Vagina (tissue), 2 donors: ENCODE measurements around the gene GADL1. TPM values are rescaled to one million over a fixed set of nuclear protein-coding genes. Genes with fewer than 3 reads are reported as not detected.

Experiments used
- DNase-seq, 2 donors: peaks; one replicate each; pipeline ENCODE4 v3.0.0-alpha.2; 2017; ENCODE audit errors: extremely low spot score in 2 of 2
- H3K27ac ChIP-seq: fragments of 200-600 bp; sonication (generic); one replicate; pipeline ENCODE4 v1.5.1; 2019
- H3K27me3 ChIP-seq: fragments of 200-600 bp; sonication (generic); one replicate; pipeline ENCODE4 v1.5.1; 2019
- H3K36me3 ChIP-seq, 2 donors: fragments of 200-600 bp; sonication (generic); one replicate each; pipeline ENCODE4 v1.5.1; 2017 to 2019
- H3K4me1 ChIP-seq: fragments of 200-600 bp; sonication (generic); one replicate; pipeline ENCODE4 v1.5.1; 2019
- H3K4me3 ChIP-seq, 2 donors: fragments of 200-600 bp; sonication (generic); 1 replicate in 1 of 2; 2 replicates in 1 of 2; pipeline ENCODE4 v1.5.1; 2016 to 2019
- H3K9me3 ChIP-seq: fragments of 200-600 bp; sonication (generic); one replicate; pipeline ENCODE4 v1.5.1; 2019
- CTCF ChIP-seq, 3 experiments: fragments of 450-650 bp in 2 of 3; fragments of 200-600 bp in 1 of 3; sonication (generic) in 1 of 3; IDR thresholded peaks; one replicate each; pipeline ENCODE4 v1.5.1; 2017 to 2019; ENCODE audit warnings: antibody characterized with exemption in 3 of 3, mild to moderate bottlenecking in 2 of 3, moderate library complexity in 2 of 3
- POLR2A ChIP-seq, 2 donors: fragments of 450-650 bp; IDR thresholded peaks; one replicate each; pipeline ENCODE4 v1.6.1; 2017; ENCODE audit warnings: antibody characterized with exemption in 2 of 2, mild to moderate bottlenecking in 2 of 2, moderate library complexity in 2 of 2
- POLR2AphosphoS5 ChIP-seq, 2 donors: sonication (generic); formaldehyde crosslinking; IDR thresholded peaks; one replicate each; pipeline ENCODE4 v1.9.0; 2017; ENCODE audit warnings: antibody characterized with exemption in 2 of 2, mild to moderate bottlenecking in 2 of 2, low read depth in 1 of 2; ENCODE audit not compliant: insufficient read depth in 1 of 2
- intact Hi-C: fragments of 100-400 bp; cut with DNase I; formaldehyde crosslinking; loops from one replicate; pipeline ENCODE4 v1.15.1; 2023
- total RNA-seq: library from RNA; depleted of rRNA; stranded (reverse); fragments of >200 nt; gene quantifications from one replicate; pipeline ENCODE4 v1.2.3, GENCODE V29; 2016

The GADL1 gene
- total RNA-seq, 1 donor from 2014 or later, result not detected

- Histone ChIP-seq H3K36me3 (no peaks in the 10 kb centered on the region), H3K9me3 (no peaks in the 10 kb centered on the region), H3K27me3 (no peaks in the 10 kb centered on the region), H3K4me3 (no peak overlapping the region), H3K27ac (no peak overlapping the region), H3K4me1 (no peaks in the 10 kb centered on the region)
- no peak for TF ChIP-seq POLR2A (IDR thresholded peaks at IDR 0.05)
- no peak for TF ChIP-seq CTCF (IDR thresholded peaks at IDR 0.05)
- no peak for TF ChIP-seq POLR2AphosphoS5 (IDR thresholded peaks at IDR 0.05; ENCODE audit: insufficient read depth in 1 of 2, low read depth in 1 of 2)
- DNase-seq, result no peak
- intact Hi-C loops, result no loop called here
Observed at GRCh38 chr3:30864836-30865235, 29.6 kb downstream of the GADL1 start.

- H3K27ac ChIP-seq, result no peak overlapping the region
- no peaks in the 10 kb centered on the region for H3K4me1 ChIP-seq
- DNase-seq, result no peak
- TF ChIP-seq POLR2AphosphoS5 (IDR thresholded peaks at IDR 0.05; ENCODE audit: insufficient read depth in 1 of 2, low read depth in 1 of 2), result no peak
- no peak for TF ChIP-seq CTCF (IDR thresholded peaks at IDR 0.05)
- no peak for TF ChIP-seq POLR2A (IDR thresholded peaks at IDR 0.05)
- no peak overlapping the region for H3K4me3 ChIP-seq
- intact Hi-C loops, result no loop called here
- no peaks in the 10 kb centered on the region for H3K27me3 ChIP-seq
- no peaks in the 10 kb centered on the region for H3K9me3 ChIP-seq
- H3K36me3 ChIP-seq, result no peaks in the 10 kb centered on the region
Observed at GRCh38 chr3:30864132-30864531, 30.3 kb downstream of the GADL1 start.

GRCh38 chr3:30862004-30862403 is 32.5 kb downstream of the GADL1 start:
- H3K27ac ChIP-seq, result no peak overlapping the region
- intact Hi-C loops, result no loop called here

GRCh38 chr3:30858894-30859389 is 35.5 kb downstream of the GADL1 start:
- Histone ChIP-seq H3K27ac (no peak overlapping the region), H3K4me1 (peaks cover 16% of the 10 kb centered on the region), H3K4me3 (no peak overlapping the region), H3K9me3 (no peaks in the 10 kb centered on the region), H3K27me3 (no peaks in the 10 kb centered on the region), H3K36me3 (no peaks in the 10 kb centered on the region)
- intact Hi-C loops, result no loop called here
- no peak for DNase-seq
- TF ChIP-seq POLR2A (IDR thresholded peaks at IDR 0.05) (no peak), POLR2AphosphoS5 (IDR thresholded peaks at IDR 0.05; ENCODE audit: insufficient read depth in 1 of 2, low read depth in 1 of 2) (no peak), CTCF (IDR thresholded peaks at IDR 0.05) (no peak)

More at GRCh38 chr3:30862004-30862403, 32.5 kb downstream of the GADL1 start:
- no peak for DNase-seq
- no peak overlapping the region for H3K4me3 ChIP-seq
- no peaks in the 10 kb centered on the region for H3K36me3 ChIP-seq
- TF ChIP-seq POLR2AphosphoS5 (IDR thresholded peaks at IDR 0.05; ENCODE audit: insufficient read depth in 1 of 2, low read depth in 1 of 2), result no peak
- no peaks in the 10 kb centered on the region for H3K27me3 ChIP-seq
- H3K9me3 ChIP-seq, result no peaks in the 10 kb centered on the region
- H3K4me1 ChIP-seq, result no peaks in the 10 kb centered on the region

GRCh38 chr3:30855400-30856292 is 38.8 kb downstream of the GADL1 start:
- Histone ChIP-seq H3K36me3 (no peaks in the 10 kb centered on the region), H3K27ac (no peak overlapping the region), H3K4me3 (no peak overlapping the region), H3K4me1 (peaks cover 16% of the 10 kb centered on the region), H3K9me3 (no peaks in the 10 kb centered on the region), H3K27me3 (no peaks in the 10 kb centered on the region)
- intact Hi-C loops, result no loop called here
- TF ChIP-seq POLR2A (IDR thresholded peaks at IDR 0.05) (no peak), CTCF (IDR thresholded peaks at IDR 0.05) (no peak), POLR2AphosphoS5 (IDR thresholded peaks at IDR 0.05; ENCODE audit: insufficient read depth in 1 of 2, low read depth in 1 of 2) (no peak)
- no peak for DNase-seq
